ENCODE measurements around the gene FBXW8.
A peak's percentile ranks its signal among the peaks of the same experiment; 100 is the strongest.

The FBXW8 gene

DNA sequence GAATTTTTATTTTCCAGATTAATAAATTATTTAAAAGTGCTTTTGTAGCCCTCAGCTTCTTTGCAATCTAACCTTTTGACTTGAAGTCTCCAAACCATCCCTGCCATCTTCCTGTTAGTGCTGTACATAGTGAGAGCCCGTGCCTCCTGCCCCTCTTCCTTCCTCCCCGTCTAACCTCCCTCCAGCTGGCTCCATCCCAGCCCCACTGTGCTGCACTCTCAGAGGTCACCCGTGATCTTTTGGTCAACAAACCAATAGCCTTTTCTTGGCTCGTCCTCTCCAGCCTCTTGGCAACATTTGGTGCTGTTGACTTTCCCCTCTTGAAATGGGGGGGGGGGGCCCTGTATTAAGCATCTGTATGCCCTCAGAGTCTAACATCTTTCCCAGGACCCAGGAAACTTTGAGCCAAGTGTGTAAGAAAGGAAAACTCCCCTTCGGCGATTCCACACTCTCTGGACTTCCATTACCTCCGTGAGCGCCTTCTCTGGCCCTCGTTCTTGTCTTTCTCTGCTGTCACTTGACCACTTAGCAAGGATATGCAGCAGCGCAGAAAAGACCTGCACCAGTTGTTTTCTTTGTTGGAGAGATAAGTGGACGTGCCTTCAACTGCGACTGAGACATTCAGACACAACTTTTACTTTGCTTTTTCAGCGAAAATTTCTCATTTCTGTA lies 44.1 kb downstream of the FBXW8 start:
- no peak for FAIRE-seq

DNA sequence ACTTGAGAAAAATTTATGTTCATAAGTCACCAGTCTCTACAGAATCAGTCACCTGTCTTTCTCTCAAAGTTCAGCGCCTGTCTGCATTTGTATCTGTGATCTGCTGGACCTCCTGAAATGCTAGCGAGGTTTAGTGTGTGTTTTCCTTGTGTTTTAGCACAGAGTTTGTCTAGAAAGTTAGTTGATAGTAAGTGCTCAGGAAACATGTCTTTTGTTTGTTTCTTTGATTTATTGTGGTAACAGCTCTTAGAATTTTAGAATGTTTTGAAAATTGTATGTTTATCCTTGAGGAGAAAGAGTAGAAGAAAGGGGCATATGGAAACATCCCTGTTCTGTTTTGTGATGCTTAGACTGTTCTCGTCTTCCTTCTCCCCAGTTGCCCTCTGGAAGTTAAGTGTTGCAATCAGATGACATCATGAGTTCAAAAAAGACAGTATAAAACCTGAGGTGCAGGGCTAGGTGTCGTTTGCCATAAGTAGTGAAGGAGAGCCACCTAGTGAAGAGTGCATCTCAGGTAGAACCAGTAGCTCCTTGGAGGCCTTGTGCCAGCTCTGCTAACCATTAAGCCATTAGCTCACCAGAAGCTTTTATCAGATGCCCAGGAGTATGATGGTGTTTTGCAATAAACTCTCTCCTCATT lies 44.8 kb downstream of the FBXW8 start:
- peak; percentile 4 for DNase-seq (ENCODE audit: insufficient read length, low spot score)

More for the DNA sequence above, 44.1 kb downstream of the FBXW8 start:
- no peak for DNase-seq (ENCODE audit: insufficient read length, low spot score)

DNA sequence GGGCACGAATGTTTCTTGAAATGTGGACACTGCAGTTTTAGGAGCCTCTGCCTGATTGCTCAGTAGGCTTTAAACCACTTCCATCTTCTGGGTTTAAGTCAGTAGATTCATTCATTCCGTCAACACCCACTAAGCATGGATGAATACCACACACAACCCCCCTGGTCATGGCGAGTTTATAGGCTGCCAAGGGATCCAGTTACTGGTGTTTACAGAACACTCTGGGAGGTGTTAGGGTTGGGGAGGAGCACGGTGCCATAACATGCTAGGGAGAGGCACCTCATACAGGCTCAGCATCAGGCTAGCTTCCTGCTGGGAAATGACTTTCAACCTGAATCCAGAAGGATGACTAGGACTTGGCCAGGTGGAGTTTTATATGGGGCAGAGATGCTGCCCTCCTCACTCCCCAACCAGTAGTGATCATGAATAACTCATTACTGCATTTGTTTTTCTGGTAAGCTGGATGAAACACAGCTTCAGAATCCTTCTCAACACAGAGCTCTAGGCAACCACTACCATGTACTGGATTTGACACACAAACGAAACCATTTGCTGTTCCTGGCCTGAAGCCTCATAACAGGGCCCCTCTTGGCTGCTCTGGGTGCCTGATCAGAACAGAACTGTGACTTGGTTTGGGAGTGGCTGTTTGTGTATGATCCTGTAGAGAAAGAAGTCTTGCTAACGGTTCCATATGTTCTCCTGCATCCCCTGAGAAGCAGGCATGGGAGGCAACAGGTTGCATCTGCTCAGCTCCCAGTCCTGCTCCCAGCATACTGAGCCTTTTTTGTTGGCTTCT lies 47.9 kb downstream of the FBXW8 start:
- no peak for FAIRE-seq
- DNase-seq (ENCODE audit: insufficient read length, low spot score) = no peak

More for the DNA sequence above, 44.8 kb downstream of the FBXW8 start:
- FAIRE-seq = no peak

DNA sequence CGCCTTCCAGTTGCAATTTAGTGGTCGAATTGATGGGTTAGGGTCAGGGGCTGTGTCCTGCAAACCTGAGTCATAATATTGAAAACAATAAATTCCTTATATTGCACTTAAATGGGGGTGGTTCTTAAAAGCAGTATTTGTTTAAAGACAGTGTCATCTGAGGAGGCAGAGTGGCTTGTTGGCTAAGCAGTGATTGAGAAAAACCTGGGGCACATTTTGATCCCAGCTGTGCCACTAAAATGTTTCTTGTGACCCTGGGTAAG lies 48.4 kb downstream of the FBXW8 start:
- FAIRE-seq (no peak), DNase-seq (ENCODE audit: insufficient read length, low spot score) (no peak)

DNA sequence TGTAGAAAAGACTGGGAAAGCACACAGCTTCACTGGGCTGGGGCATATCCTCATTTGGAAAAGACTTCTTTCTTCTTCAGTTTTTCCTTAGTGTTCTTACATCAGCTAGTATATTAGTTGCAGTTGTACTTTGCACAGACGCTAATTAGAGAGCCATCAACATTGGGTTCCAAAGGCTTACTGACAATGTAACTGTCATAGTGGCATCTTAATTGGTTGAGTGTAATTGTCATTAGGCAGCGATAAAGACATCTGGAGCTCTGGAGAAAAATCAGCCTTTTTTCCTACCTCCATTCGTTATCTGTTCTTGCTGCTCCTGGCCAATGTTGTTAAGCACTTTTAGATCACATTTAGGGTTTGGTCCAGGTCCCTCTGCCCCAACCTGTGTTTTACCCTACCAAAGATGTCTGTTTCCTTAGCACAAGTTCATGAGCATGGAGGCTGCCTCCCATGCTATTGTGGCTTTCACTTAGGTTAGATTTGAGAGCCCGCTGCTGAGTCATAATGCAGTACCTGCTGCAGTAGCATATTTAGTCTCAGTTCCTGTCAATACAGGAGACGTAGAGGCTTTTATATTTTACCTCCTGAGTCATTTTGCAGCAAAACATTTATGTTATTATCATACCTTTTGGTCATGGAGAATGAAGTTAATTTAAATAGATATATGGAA lies 49.2 kb downstream of the FBXW8 start:
- no peak for DNase-seq (ENCODE audit: insufficient read length, low spot score)
- FAIRE-seq = no peak

DNA sequence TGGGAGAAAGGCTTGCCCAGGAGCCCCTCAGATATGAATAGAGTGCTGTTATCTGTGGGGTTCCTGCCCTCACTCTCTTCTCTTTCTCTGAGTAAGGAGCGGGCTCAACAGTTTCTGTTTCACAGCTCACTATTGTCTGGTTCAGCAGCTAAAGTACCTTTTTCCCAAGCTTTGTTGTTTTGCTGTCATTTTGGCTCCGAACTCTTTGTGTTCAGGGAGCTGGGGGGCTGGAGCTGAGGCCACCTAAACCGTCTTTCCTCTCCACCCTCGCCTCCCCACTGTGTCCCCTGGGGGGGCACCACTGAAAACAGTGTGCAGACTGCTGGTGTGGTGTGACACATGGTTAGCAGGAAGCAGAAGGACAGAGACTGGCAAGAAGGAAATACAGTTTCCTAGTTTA lies 51.4 kb downstream of the FBXW8 start:
- DNase-seq (ENCODE audit: insufficient read length, low spot score) (no peak), FAIRE-seq (no peak)

DNA sequence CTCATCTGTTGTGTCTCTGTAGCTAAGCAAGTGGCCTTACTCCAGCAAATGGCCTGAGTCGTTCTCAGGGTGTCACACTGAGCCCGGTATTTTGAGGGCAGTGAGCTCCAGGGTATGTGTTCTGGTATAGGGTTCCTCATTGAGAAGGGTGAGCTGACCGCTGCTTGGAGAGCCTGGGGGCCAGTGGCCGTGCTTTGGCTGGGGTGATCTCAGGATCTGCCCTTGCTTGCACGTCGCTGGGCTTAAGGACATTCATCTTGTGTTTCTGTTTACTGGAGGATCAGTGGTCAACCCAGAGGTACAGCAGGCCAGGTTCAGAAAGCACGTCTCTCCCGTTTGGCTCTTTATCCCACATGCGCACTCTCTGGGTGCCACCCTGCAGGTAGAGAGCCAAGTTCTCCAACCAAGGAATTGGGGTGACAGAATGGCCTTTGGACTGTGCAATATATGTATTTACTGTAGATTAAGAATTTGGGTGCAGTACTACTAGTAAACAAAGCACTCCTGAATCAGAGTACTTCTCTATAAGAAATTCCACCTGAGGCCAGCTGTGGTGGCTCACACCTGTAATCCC lies 52.1 kb downstream of the FBXW8 start:
- no peak for DNase-seq (ENCODE audit: insufficient read length, low spot score)
- no peak for FAIRE-seq

DNA sequence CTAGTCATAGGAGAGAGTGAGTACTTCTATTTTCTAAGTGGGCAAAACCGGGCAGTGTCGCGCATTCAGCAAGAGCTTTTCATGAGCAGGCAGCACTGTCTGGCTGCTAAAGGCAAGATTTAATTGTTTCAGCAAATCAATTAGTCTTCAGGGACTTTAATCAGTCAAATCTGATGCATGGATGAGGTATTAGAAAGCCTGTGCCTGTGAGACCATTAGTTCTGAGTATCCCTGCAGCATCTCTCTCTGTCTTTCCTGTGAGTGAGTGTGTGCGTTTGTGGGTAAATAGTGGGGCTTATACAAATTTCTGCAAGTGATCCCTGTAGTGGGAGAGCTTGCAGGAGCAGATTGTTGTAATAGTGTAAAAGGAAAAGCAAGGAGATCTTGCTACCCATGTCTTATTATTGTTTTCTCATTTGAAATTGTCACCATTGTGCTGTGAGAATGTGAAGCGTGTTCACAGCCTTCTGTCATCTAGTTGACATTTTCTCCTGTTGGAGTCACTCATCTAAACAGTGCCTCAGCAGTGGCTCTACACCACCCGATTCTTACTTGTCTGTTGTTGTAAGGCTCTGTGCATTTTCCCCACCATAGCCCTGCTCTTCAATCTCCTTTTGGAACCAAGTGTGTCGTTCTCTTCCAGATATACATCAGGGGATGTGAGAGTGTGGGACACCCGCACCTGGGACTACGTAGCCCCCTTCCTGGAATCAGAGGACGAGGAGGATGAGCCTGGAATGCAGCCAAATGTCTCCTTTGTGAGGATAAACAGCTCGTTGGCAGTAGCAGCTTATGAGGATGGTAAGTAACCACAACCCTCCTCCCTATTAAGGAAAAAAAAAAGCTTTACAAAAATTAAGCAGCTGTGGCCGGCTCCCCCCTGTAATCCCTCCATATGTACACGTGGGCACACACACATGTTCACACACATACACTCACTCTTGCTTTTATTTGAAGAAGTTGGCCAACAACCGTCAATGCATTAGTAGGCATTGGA lies 53.6 kb downstream of the FBXW8 start:
- no peak for FAIRE-seq
- DNase-seq (ENCODE audit: insufficient read length, low spot score) = no peak

DNA sequence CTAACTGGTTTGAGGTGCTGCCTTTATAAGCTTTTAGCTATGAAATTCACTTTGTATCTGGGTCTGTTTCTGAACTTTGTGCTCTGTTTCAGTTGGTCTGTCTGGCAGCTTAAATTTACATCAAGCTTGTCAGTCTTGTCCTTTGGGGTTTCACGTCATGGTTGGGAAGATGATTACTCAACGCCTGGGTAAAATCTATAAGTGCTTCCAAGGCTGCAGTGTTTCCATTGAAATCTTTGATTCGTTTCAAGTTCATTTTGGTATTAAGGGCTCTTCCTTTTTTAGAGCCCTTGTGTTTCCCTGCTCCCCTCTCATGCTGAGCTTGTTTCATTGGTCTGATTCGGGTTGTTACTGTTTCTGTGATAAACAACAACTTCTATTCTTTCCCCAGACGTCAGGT lies 58.2 kb downstream of the FBXW8 start:
- no peak for FAIRE-seq
- DNase-seq (ENCODE audit: insufficient read length, low spot score) = no peak

DNA sequence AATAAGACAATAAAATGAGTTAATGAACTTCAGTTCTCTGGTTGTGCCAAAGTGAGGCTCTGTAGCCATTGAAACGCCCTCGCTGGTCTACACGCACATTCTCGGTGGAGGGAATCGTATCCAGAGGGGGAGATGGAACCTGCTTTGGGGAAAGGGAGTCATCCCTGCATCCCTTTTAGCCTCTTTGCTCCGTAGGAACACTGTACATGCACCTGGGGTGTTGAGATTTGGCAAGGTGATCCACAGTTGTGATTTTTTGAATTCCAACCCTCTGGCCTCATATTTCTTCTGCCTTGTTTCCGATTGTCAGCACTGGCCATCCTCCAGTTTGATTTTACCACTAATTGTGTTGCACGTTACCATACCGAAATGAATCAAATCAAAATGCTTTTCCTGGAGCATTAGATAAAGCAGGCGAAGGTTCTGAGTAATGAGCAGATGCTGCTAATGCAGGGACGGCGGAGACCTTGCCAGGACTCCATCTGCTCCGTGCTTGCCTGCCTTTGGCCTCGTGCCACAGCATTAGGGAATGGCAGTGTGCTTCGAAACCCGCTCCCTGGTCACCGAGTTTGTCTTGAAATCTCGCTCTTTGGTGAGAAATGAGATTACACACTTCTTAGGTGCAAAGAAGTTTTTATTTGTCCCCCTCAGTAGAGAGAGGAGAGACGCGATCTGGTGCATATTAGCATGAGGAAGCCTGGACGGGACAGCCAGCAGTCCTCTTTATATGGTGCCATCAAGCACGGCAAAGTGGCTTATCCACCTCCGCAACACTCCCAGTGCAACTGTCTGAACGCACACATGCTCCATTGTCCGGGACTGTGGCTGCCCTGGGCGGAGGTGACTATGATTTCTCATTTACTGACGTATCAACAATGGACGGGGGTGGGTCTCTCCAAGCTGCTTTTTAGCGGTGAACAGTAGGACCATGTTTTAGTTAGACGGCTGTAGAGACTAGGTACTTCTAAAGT lies 59.1 kb downstream of the FBXW8 start:
- no peak for DNase-seq (ENCODE audit: insufficient read length, low spot score)
- FAIRE-seq = no peak

DNA sequence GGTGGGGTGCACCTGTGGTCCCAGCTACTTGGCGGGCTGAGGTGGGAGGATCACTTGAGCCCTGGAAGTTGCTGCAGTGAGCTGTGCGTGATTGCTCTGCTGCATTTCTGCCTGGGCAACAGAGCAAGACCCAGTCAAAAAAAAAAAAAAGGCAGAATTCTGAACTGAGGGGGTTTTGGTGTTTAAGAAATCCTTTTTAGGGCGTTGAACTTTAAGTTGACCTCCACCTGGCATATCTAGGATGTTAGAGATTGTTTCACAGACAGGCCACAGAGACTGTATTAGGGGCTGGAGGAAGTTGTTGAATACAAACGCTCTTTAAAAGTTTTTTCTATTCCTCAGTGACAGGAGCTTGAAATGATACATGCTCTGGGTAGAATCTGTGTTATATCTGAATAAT lies 60.5 kb downstream of the FBXW8 start:
- DNase-seq (ENCODE audit: insufficient read length, low spot score) (no peak), FAIRE-seq (no peak)

DNA sequence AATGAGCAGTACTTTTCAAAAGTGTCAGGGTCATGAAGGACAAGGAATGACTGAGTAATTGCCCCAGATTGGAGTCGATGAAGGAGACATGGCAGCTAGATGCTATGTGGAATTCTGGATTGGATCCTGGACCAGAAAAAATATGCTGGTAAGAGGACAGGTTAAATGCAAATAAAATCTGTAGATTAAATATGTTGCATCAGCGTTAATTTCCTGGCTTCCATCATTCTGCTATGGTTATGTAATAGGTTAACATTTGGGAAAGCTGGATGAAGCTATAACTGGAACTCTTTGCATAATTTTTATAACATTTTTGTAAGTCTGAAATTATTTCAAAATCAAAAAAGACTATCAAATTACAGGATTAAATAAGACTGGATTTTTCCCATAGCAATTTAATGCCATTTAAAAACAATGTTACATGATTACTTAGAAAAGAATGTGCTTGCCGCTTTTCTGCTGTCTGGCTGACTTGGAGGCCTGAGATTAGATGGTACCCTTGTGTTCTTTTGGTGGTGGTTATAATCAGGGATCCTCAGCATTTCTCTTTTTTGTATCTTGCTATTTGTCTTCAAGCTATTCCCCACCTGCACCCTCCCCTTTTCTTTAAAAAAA lies 65.1 kb downstream of the FBXW8 start:
- no peak for FAIRE-seq
- DNase-seq (ENCODE audit: insufficient read length, low spot score) = no peak

DNA sequence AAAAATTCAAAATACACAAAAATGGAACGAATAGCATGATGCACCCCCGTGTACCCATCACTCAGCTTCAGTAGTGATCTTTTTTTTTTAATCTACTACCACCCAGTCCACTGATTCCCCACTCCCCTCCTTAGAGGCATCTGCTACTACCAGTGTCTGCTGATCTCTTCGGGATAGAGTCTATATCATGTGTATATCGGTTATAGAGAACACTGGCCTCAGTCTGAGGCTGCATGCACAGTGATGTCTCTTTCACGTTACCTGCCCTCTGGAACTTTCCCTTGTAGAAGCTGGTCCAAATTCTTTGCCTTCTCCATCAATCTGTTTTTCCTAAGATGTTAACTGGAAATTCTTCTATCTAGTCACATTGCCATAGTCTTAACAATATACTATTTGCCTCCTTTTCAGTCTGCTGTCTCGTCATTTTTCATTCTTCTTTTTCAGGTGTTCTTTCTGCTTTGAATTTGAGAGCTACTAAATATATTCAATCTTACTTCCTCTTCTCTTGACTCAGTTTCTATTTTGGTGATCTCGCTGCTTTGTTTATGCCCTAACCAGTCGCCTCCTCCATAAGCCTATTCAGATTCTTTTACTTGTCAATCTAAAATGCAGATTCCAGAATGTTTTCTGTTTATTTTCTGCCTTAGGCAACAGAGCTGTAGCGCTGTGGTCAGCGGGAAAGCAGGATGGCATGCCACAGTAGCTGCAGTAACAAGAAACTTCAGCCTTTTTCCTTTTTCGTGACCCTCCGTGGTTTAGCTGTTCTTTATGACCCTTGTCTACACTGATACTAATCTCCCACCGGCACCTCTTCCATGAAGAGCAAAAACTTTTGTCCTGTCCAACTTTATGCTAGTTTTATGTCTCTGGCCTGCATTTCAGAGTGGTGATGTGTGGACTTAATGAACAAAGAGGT lies 67.0 kb downstream of the FBXW8 start:
- DNase-seq (ENCODE audit: insufficient read length, low spot score) = no peak
- FAIRE-seq = peak; percentile 9

DNA sequence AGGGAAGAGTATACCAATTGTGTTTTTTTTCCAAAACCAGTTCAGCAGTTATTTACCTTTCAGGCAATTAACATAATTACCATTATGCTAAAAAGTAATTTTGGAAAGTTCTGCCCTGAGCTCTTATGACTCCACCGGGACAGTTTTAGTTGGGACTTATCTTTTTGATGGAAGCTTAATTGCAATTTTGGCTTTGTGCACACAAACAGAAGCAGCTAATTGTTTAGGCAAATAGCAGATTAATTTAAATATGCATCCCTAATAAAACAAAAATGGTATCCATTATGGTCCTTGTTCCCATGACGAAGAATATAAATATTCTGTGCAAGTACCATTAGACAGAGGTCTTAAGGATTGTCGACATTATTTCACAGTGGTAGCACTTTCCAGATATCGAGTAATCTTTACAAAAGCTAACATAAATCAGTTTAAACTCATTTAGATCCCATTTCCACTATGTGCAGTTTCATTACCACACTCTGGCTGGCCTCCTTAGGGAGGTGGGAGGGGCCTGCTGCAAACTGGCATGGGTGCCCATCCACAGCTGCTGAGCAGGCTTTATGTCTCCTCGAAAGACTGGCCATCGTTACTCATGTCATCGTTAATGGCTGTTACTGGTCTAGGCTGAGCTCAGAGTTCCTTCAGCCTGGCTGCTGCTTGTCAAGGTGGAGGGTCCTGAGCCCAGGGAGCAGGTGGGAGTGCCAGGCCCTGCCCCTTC lies 68.2 kb downstream of the FBXW8 start:
- no peak for DNase-seq (ENCODE audit: insufficient read length, low spot score)
- no peak for FAIRE-seq

DNA sequence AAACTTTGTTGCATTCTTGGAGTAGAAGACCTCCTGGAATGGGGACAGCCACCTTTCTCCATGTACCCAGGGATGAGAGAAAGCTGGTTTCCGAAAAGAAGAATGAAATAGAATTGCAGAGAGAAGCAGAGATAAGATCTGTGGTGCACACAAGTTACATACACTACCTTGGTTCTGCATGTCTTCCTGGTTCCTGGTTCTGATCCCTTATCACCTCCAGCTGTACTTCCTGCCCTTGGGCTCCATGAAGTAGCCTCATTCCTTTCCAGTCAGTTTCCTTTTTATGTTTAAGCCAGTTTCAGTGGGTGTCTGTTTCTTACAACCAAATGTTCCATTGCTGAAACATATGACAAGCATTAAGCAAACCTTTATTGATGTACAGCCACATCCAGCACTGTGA lies 69.3 kb downstream of the FBXW8 start:
- no peak for DNase-seq (ENCODE audit: insufficient read length, low spot score)
- no peak for FAIRE-seq

DNA sequence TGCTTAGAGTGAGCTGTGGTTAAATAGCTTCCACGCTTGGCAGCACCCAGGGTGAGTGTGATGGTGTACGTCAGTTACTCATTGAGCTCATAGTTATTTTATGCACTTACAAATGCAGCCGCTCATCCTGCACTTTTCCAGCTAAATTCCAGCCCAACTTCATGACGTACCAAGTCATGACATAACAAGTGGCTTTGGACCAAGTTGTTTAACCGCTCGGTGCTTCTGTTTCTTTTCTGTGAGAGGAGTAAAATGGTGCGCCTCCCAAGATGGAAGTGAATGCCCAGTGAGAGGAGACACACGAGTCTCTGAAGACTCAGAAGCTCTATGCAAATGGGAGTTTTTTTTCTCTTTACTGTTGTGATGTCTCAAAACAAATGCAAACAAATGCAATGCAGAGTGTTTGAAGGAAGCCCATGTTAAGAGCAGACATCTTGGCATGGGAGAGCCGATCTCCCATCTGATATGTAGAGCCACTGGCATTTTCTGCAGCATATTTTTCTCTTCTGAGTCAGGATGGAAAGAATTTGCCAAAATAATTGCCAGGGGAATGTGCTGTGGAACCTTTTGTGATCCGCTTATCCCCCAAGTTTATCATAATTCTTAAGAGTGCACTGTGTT lies 72.2 kb downstream of the FBXW8 start:
- FAIRE-seq (no peak), DNase-seq (ENCODE audit: insufficient read length, low spot score) (no peak)

Data from HTR-8/SVneo (cell line).